HT1080 (cell line): ENCODE results near the gene REP15. TPM values are rescaled to one million over a fixed set of nuclear protein-coding genes. Genes with fewer than 3 reads are reported as not detected.
"Not testable (repeated sequence)": the region's sequence is repeated elsewhere in the genome, so short reads cannot be mapped to it uniquely, and the experiment has no call there.

Experiments
- DNase-seq: peaks from one replicate; pipeline ENCODE4 v3.0.0-alpha.2; 2015; ENCODE audit warnings: low read depth
- polyA plus RNA-seq, 2 experiments: library from polyadenylated mRNA; depleted of rRNA; stranded (reverse); fragments of >200 nt; gene quantifications; 2 replicates each; pipeline ENCODE4 v1.2.3, GENCODE V29; 2015
- total RNA-seq: library from RNA; depleted of rRNA; stranded (reverse); fragments of >200 nt; shearing (Covaris generic); gene quantifications from 2 replicates; pipeline ENCODE4 v1.2.3, GENCODE V29; 2014; rRNA removed

REP15 gene, protein sequence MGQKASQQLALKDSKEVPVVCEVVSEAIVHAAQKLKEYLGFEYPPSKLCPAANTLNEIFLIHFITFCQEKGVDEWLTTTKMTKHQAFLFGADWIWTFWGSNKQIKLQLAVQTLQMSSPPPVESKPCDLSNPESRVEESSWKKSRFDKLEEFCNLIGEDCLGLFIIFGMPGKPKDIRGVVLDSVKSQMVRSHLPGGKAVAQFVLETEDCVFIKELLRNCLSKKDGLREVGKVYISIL
- 3.5 and 4.0 TPM in 2 replicates for total RNA-seq
- 2.9 and 3.0 TPM in 2 replicates for polyA plus RNA-seq (2015; cell fraction: cytosol; rRNA removed)
- 6.9 and 7.3 TPM in 2 replicates for polyA plus RNA-seq (2015; cell fraction: nucleus; rRNA removed)

GRCh38 chr12:27696293-27696652 lies at the start of gene REP15:
REP15 (plus strand) TSS chr12:27696447; CDS start chr12:27696563, 116 bp downstream.
- no peak for DNase-seq

GRCh38 chr12:27650011-27650410 lies 46.2 kb upstream of the REP15 start:
- no peak for DNase-seq

GRCh38 chr12:27651201-27651600 lies 45.0 kb upstream of the REP15 start:
- DNase-seq, result peak; percentile 36

- peak; percentile 66 for DNase-seq
Observed at GRCh38 chr12:27652174-27652763, 44.0 kb upstream of the REP15 start.

- DNase-seq, result no peak
Observed at GRCh38 chr12:27653661-27654060, 42.6 kb upstream of the REP15 start.

GRCh38 chr12:27655476-27655875 lies 40.8 kb upstream of the REP15 start:
- DNase-seq, result not testable (repeated sequence)

- DNase-seq, result no peak
Observed at GRCh38 chr12:27657296-27657695, 39.0 kb upstream of the REP15 start.

DNA sequence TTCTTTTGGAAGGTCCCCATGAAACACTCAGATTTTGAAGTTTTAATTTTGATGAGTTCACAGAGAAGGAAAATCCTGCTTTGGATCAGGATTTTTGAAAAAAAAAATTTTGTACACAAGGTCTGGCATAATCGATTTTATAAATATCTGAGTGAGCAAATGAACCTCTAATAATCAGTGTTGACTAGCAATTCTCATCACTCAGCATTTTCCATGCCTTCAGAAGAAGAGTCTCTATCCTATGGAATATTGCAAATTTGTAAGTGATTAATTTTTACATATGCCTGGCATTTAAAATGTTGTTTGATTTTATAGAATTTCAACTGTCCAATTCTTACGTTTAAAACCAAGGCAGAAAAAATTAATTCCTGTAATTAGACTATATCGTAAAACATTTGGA lies 30.5 kb upstream of the REP15 start:
- no peak for DNase-seq

GRCh38 chr12:27666510-27666909 lies 29.7 kb upstream of the REP15 start:
- DNase-seq, result no peak

GRCh38 chr12:27667540-27667939 lies 28.7 kb upstream of the REP15 start:
- peak; percentile 56 for DNase-seq

DNA sequence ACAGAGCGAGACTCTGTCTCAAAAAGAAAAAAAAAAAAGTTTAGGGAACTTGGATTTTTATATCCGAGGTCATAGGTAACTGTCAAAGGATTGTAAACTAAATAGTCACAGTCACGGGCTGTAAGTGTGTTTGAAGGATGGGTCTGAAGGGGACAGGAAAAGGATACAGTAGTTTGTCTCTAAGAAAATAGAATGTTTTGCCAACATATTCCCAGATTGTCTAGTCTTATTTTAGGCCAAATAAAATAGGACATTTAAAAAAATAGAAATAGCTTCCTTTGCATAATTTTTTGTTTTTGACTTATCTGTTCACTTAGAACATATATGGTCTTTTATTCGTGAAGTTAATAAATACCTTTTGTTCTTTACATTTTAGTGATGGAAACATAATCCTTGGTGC lies 24.2 kb upstream of the REP15 start:
- no peak for DNase-seq

DNA sequence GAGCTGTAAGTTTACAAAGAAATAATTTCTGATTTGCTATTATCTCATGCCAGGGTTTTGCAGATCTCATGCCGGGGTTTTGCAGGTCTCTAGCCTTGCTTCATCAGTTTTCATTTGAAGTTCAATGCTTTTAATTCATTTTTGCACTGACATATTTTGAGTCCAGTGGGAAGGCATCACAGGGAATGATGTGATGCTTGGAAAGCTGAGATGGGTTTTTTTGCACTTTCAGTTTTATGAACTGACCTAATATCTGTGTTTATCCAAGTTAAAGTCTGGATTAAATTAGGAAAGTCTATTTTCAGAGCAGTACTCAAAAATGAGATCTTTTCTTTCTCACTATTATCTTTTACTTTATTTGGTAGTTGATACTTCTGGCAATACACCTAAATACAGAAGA lies 23.6 kb upstream of the REP15 start:
- DNase-seq, result no peak

DNA sequence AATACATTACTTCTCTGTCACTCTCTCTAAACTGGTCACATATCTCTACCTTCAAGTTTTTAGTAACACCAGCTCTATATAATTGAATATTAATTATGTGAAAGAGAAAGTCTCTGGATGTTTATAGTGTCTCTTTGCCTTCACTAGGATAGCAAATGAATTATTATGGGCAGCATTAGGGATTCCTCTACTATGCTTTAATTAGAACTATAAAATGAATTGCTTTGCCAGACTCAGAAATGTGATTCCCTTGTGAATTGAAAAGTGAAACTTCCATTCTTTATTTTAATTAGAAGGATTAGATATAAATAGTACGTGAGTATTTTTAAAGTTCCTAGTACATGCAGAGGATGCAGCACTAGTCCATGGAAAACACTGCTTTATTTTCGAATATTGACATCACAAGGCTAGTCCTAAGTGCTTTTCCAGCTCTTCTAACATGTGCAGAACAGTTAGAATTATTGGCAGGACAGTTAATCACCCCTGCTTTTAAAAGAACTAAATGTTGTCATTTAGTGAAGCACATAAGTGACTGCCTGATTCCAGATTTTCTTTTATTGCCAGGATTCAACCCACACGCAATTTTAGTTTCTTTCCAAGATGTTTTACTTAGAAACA lies 23.0 kb upstream of the REP15 start:
- no peak for DNase-seq

DNA sequence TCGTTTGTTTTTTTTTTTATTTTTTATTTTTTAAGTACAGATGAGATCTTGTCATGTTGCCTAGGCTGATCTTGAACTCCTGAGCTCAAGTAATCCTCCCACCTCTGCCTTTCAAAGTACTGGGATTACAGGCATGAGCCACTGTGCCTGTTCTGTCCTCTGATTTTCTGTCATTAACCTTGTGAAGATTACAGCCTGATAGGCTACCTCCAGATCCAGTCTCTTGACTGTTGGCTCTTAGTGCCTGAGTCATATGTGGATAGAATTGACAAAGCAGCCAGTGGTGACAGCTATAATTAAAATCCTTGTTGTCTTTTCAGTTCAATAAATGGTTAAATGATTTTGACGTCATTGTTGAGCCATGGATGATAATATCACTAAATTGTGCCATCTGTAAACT lies 21.3 kb upstream of the REP15 start:
- no peak for DNase-seq

DNA sequence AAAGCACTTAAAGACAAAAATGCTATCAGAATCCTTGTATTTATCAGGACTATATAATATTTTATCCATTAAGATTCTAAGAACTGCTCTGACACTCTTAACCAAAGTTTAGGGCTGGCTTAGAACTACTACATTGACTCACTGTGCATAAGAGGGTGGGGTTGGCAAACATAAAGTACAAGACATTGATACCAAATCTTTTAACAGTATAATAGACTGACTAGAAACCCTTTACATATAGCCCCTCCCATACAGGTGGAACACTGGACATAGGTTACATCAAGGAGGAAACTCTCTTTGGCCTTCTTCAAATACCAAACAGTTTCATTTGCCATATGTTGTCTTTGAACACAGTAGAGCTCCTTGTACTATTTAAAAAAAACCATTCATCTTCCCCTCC lies 15.6 kb upstream of the REP15 start:
- DNase-seq, result no peak

GRCh38 chr12:27682534-27682933 lies 13.7 kb upstream of the REP15 start:
- DNase-seq, result peak; percentile 36

DNA sequence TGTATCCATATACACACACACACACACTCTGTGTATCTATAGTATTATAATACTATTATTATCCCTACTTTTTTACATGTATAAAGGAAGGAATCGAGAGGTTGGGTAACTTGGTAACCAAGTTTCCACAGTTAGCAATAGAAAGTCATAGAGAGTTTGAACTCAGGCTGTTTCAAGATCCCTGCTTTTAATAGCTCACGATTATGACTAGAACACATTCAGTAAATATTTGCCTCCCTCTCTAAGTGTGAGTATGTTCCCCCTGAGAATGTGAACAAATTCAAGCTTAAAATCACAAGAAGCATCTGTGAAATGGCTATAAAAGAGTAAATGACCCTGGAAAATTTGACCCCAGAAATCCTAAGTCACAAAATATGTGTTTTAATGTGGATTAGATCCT lies 11.0 kb upstream of the REP15 start:
- DNase-seq, result no peak

DNA sequence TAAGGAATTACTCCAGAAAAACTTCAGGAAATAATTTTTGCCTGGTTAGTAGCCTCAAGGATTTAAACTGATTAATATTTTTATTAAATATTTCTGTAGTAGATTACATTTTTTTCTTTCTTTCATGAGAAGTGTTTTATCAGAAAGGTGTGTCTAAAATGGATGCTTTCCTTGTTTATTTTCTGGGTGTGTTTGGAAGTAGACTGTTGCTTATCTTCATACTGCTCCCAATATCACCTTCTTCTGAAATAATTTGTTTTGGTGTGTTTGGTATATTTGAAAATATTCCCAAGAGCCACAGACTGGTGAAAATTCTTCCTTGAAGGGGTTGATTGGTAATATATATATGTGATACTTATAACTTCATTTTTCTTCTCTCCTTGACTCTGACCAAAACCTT lies 10.1 kb upstream of the REP15 start:
- DNase-seq, result no peak

DNA sequence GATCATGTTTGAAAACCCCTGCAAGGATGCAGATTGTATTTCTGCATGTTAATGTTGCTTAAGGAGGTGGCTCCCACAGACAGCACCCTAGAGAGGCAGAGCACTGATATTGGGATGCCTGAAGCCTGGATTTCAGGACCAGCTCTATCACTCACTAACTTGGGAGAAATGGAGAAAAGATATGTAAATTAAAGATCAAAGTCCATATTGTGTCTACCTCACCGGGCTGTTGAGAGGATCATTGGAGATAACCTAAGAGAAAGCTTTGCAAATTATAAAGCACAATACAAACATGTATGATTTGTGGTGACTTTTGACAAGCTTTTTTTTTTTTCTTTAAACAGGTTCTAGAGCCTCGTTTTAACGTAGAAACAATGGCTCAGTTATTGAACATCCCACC lies 7.6 kb upstream of the REP15 start:
- no peak for DNase-seq

GRCh38 chr12:27689558-27690180 lies 6.6 kb upstream of the REP15 start:
- no peak for DNase-seq

- DNase-seq, result no peak
Observed at GRCh38 chr12:27693403-27693802, 2.8 kb upstream of the REP15 start.

- DNase-seq, result no peak
Observed at GRCh38 chr12:27695556-27696292, 523 bp upstream of the REP15 start.
